IMR-90 (cell line): ENCODE measurements around the gene FBLIM1.
A peak's percentile ranks its signal among the peaks of the same experiment; 100 is the strongest.

Source experiments
- CHD1 ChIP-seq: IDR thresholded peaks from 2 replicates; pipeline ENCODE4 v1.6.1; 2012; ENCODE audit warnings: low read depth, low read length, improper control_type of control experiment
- MAFK ChIP-seq: IDR thresholded peaks from 2 replicates; pipeline ENCODE4 v1.6.1; 2012; ENCODE audit warnings: low read depth, low read length, improper control_type of control experiment
- POLR2A ChIP-seq: IDR thresholded peaks from 2 replicates; pipeline ENCODE4 v1.6.1; 2012; ENCODE audit warnings: mild to moderate bottlenecking, low read depth, low read length
- TF ChIP-seq, protein P1 (sequence below): conservative IDR thresholded peaks from 2 replicates; pipeline ENCODE4 v1.5.1; 2012; ENCODE audit warnings: mild to moderate bottlenecking, low read depth, low read length, improper control_type of control experiment

- TF ChIP-seq POLR2A (peak; percentile 66; the same call in 1 of the 2 replicates), MAFK (no peak), CHD1 (no peak)
- TF ChIP-seq, protein P1, sequence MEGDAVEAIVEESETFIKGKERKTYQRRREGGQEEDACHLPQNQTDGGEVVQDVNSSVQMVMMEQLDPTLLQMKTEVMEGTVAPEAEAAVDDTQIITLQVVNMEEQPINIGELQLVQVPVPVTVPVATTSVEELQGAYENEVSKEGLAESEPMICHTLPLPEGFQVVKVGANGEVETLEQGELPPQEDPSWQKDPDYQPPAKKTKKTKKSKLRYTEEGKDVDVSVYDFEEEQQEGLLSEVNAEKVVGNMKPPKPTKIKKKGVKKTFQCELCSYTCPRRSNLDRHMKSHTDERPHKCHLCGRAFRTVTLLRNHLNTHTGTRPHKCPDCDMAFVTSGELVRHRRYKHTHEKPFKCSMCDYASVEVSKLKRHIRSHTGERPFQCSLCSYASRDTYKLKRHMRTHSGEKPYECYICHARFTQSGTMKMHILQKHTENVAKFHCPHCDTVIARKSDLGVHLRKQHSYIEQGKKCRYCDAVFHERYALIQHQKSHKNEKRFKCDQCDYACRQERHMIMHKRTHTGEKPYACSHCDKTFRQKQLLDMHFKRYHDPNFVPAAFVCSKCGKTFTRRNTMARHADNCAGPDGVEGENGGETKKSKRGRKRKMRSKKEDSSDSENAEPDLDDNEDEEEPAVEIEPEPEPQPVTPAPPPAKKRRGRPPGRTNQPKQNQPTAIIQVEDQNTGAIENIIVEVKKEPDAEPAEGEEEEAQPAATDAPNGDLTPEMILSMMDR, result no peak
Observed at GRCh38 chr1:15834406-15835204, 76.0 kb downstream of the FBLIM1 start.
